Testis (tissue), 2 donors: ENCODE data around the gene GSTT4.

Source experiments
- CTCF ChIP-seq, 3 experiments: fragments of 450-650 bp in 2 of 3; fragments of 200-600 bp in 1 of 3; sonication (generic) in 1 of 3; IDR thresholded peaks; one replicate each; pipeline ENCODE4 v1.5.1; 2016 to 2019; ENCODE audit warnings: antibody characterized with exemption in 3 of 3, mild to moderate bottlenecking in 2 of 3, moderate library complexity in 1 of 3
- POLR2A ChIP-seq: fragments of 450-650 bp; IDR thresholded peaks from one replicate; pipeline ENCODE4 v1.6.1; 2017; ENCODE audit warnings: antibody characterized with exemption, mild to moderate bottlenecking, moderate library complexity

- TF ChIP-seq CTCF (IDR thresholded peaks at IDR 0.05): no peak
- no peak for TF ChIP-seq POLR2A
Observed at GRCh38 chr22:24011735-24012068, 6.4 kb upstream of the GSTT4 start.
